Panc1 (cell line): ENCODE data around the gene GLIS2.

Experiments used
- POLR2AphosphoS5 ChIP-seq: IDR thresholded peaks from 2 replicates; pipeline ENCODE4 v1.6.1; 2012; ENCODE audit warnings: mild to moderate bottlenecking, low read depth, low read length, moderate library complexity
- SIN3A ChIP-seq: IDR thresholded peaks from 2 replicates; pipeline ENCODE4 v1.6.1; 2012; ENCODE audit warnings: low read depth, mild to moderate bottlenecking, low read length, moderate library complexity, borderline replicate concordance; ENCODE audit not compliant: insufficient read depth
- TCF7L2 ChIP-seq: IDR thresholded peaks from 2 replicates; pipeline ENCODE4 v1.6.1; 2011; ENCODE audit warnings: mild to moderate bottlenecking, low read depth, low read length, inconsistent platforms
- TF ChIP-seq, protein P1 (sequence below): fragments of 450-650 bp; IDR thresholded peaks from 2 replicates; pipeline ENCODE4 v1.5.1; 2017; ENCODE audit warnings: mild to moderate bottlenecking
- TF ChIP-seq, protein P2 (sequence below), 2 experiments: IDR thresholded peaks; 2 replicates each; pipeline ENCODE4 v1.6.1; 2011 to 2012; ENCODE audit warnings: low read depth in 2 of 2, control low read depth in 1 of 2, low read length in 1 of 2, mild to moderate bottlenecking in 1 of 2, moderate library complexity in 1 of 2; ENCODE audit not compliant: insufficient read depth in 1 of 2

DNA sequence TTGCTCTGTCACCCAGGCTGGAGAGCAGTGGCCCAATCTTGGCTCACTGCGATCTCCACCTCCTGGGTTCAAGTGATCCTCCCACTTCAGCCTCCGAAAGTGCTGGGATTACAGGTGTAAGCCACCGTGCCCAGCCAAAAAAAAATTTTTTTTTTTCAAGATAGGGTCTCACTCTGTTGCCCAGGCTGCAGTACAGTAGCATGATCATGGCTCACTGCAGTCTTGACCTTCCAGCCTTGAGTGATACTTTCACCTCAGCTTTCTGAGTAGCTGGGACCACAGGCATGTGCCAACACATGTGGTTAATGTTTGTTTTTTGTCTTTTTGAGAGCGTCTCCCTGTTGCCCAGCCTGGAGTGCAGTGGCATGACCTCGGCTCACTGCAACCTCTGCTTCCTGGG is 37.0 kb downstream of the GLIS2 start:
- TF ChIP-seq, protein P1, sequence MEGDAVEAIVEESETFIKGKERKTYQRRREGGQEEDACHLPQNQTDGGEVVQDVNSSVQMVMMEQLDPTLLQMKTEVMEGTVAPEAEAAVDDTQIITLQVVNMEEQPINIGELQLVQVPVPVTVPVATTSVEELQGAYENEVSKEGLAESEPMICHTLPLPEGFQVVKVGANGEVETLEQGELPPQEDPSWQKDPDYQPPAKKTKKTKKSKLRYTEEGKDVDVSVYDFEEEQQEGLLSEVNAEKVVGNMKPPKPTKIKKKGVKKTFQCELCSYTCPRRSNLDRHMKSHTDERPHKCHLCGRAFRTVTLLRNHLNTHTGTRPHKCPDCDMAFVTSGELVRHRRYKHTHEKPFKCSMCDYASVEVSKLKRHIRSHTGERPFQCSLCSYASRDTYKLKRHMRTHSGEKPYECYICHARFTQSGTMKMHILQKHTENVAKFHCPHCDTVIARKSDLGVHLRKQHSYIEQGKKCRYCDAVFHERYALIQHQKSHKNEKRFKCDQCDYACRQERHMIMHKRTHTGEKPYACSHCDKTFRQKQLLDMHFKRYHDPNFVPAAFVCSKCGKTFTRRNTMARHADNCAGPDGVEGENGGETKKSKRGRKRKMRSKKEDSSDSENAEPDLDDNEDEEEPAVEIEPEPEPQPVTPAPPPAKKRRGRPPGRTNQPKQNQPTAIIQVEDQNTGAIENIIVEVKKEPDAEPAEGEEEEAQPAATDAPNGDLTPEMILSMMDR = no peak
- no peak for TF ChIP-seq POLR2AphosphoS5
- TF ChIP-seq, protein P2, sequence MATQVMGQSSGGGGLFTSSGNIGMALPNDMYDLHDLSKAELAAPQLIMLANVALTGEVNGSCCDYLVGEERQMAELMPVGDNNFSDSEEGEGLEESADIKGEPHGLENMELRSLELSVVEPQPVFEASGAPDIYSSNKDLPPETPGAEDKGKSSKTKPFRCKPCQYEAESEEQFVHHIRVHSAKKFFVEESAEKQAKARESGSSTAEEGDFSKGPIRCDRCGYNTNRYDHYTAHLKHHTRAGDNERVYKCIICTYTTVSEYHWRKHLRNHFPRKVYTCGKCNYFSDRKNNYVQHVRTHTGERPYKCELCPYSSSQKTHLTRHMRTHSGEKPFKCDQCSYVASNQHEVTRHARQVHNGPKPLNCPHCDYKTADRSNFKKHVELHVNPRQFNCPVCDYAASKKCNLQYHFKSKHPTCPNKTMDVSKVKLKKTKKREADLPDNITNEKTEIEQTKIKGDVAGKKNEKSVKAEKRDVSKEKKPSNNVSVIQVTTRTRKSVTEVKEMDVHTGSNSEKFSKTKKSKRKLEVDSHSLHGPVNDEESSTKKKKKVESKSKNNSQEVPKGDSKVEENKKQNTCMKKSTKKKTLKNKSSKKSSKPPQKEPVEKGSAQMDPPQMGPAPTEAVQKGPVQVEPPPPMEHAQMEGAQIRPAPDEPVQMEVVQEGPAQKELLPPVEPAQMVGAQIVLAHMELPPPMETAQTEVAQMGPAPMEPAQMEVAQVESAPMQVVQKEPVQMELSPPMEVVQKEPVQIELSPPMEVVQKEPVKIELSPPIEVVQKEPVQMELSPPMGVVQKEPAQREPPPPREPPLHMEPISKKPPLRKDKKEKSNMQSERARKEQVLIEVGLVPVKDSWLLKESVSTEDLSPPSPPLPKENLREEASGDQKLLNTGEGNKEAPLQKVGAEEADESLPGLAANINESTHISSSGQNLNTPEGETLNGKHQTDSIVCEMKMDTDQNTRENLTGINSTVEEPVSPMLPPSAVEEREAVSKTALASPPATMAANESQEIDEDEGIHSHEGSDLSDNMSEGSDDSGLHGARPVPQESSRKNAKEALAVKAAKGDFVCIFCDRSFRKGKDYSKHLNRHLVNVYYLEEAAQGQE (IDR thresholded peaks at IDR 0.05; ENCODE audit: insufficient read depth in 1 of 2, low read depth in 2 of 2, low read length in 1 of 2) = no peak
- no peak for TF ChIP-seq TCF7L2
- TF ChIP-seq SIN3A = no peak
